ENCODE data around the gene MTA3.

DNA sequence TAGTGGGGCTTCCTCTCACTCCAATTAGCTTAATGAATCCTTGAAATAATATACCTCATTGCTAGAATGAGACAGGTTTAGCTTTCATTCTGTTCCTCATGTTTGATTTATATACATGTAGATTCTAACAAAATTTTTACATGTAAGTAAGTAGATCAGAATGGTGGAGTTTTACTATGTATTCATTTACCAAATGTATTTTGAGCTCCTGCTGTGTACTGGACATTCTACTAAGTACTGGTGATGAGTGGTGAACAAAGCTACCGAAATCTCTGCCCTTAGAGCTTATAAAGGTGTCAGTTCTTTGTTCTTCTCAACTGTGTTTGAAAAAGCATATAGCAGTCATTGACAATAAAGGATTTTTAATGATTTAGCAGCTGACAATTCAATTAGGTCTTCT, 19.7 kb downstream of the MTA3 start:
- TF ChIP-seq POLR2AphosphoS5 (IDR thresholded peaks at IDR 0.05; ENCODE audit: low read depth, low read length) (no peak), POLR2A (IDR thresholded peaks at IDR 0.05; ENCODE audit: low read depth, low read length) (no peak)
